CD4-positive, alpha-beta T cell treated with Interleukin-12 subunit alpha and Interleukin-12 subunit beta, for 1 hour (primary cell): Measurements from ENCODE around the gene TMEM201.
"Not testable (repeated sequence)": the region's sequence is repeated elsewhere in the genome, so short reads cannot be mapped to it uniquely, and the experiment has no call there.

ENCODE experiments used
- DNase-seq: peaks from one replicate; pipeline ENCODE4 v3.0.0-alpha.2; 2020

The TMEM201 gene

GRCh38 chr1:9588551-9589143 is at the start of gene TMEM201:
TMEM201 (plus strand) TSS chr1:9588911; CDS start chr1:9588931, 20 bp downstream.
- DNase-seq = peak; percentile 96

DNA sequence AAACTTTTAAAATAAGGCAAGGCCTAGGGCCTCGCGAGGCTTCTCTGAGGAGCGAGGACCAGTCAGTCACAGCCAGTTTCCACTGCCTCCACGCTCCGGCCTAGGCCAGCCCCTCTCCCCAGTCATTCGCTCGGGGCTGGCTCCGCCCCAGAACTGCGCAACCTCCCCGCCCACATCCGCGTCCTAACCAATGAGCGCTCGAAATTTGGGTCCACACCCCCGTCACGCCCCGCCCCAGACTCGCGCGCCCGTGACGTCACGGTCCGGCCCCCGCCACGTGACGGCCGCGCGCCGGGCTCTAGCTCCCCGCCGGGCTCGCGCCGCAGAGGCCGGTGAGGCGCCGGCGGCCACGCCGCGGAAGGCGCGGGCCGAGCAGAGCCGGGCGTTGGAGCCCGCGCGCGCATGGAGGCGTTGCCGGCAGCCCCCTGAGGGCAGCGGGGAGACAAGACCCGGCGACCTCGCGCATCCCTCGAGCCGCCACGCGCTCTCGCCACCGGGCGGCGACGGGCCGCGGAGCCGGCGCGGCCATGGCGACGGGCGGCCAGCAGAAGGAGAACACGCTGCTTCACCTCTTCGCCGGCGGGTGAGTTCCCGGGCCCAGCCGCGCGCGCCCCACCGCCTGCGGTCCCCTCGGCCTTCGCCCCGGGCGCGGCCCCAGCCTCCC is 49.4 kb upstream of the TMEM201 start, which contains the start of gene SLC25A33:
Gene SLC25A33, plus strand, starts transcription at position 301 of the 664 bp plus-strand sequence. Its CDS starts 227 bp downstream, at position 528.
- DNase-seq = peak; percentile 97

- DNase-seq = peak; percentile 63
These were observed 48.7 kb upstream of the TMEM201 start for GRCh38 chr1:9539829-9540550.

GRCh38 chr1:9542430-9542829 is 46.3 kb upstream of the TMEM201 start:
- no peak for DNase-seq

- no peak for DNase-seq
These were observed 43.8 kb upstream of the TMEM201 start for GRCh38 chr1:9544926-9545325.

DNA sequence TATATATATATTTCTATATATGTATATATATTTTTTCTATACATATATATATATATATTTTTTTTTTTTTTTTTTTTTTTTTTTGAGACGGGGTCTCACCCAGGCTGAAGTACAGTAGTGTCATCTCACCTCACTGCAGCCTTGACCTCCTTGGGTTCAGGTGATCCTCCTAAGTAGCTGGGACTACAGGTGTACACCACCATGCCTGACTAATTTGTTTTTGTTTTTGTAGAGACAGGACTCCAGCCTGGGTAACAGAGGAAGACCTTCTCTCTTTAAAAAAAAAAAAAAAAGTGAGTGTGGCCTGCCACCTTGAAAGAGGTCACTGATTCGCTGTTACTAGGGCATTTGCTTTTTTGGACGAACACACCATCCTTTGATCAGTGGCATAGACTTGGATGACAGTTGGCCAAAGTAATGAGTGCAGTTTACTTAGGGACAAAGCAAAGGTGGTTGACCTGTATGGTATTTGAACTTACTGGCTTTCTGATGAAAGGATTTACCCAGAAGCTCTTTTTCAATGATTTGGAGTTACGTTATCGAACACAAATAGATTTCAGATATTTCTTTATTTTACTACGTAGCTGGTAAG is 38.7 kb upstream of the TMEM201 start:
- DNase-seq = no peak

DNA sequence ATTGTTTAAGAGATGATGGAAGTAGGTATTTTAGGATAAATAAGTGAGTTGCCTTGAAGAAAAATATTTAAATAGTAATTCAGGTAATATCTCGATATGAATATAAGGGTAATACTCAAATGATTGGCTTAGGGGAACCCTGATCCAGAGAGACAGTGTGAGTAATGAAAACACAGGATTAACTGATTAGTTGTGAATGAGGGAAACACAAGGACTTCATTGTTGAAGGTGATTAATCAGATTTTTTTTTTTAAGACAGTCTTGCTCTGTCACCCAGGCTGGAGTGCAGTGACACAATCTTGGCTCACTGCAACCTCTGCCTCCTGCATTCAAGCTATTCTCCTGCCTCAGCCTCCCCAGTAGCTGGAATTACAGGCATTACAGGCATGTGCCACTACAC is 36.7 kb upstream of the TMEM201 start:
- no peak for DNase-seq

- no peak for DNase-seq
These were observed 35.0 kb upstream of the TMEM201 start for GRCh38 chr1:9553736-9554144.

- no peak for DNase-seq
These were observed 32.8 kb upstream of the TMEM201 start for GRCh38 chr1:9555942-9556341.

GRCh38 chr1:9557624-9558023 is 31.1 kb upstream of the TMEM201 start:
- DNase-seq = no peak

- no peak for DNase-seq
These were observed 30.3 kb upstream of the TMEM201 start for GRCh38 chr1:9558271-9558945.

- no peak for DNase-seq
These were observed 29.7 kb upstream of the TMEM201 start for GRCh38 chr1:9558946-9559545.

DNA sequence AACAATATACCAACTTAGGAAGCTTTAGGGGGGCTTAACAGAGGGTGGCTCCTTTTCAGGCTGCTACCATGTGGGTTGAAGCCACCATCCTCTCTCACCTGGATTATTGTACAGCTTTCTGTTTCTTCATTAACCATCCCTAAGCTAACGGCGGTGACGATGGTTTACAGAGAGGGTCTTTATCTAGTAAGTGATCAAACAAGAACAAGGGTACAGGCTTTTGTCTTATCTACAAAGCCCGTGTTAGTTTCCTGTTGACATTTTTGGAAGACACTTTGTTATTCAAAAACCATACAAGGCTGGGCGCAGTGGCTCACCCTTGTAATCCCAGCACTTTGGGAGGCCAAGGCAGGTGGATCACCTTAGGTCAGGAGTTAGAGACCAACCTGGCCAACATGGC is 29.0 kb upstream of the TMEM201 start:
- peak; percentile 33 for DNase-seq

DNA sequence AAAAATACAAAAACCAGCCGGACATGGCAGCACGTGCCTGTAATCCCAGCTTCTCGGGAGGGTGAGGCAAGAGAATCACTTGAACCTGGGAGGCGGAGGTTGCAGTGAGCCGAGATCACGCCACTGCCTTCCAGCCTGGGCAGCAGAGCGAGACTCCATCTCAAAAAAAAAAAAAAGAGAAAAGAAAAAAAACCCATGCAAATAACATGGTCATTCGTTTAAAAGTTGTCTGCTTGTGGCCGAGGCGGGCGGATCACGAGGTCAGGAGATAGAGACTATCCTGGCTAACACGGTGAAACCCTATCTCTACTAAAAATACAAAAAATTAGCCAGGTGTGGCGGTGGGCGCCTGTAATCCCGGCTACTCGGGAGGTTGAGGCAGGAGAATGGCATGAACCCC is 28.6 kb upstream of the TMEM201 start:
- DNase-seq = not testable (repeated sequence)

GRCh38 chr1:9561429-9561828 is 27.3 kb upstream of the TMEM201 start:
- DNase-seq = peak; percentile 24

- DNase-seq = no peak
These were observed 19.4 kb upstream of the TMEM201 start for GRCh38 chr1:9569267-9569666.

GRCh38 chr1:9570886-9571529 is 17.7 kb upstream of the TMEM201 start:
- DNase-seq = not testable (repeated sequence)

GRCh38 chr1:9573723-9574122 is 15.0 kb upstream of the TMEM201 start:
- peak; percentile 24 for DNase-seq

DNA sequence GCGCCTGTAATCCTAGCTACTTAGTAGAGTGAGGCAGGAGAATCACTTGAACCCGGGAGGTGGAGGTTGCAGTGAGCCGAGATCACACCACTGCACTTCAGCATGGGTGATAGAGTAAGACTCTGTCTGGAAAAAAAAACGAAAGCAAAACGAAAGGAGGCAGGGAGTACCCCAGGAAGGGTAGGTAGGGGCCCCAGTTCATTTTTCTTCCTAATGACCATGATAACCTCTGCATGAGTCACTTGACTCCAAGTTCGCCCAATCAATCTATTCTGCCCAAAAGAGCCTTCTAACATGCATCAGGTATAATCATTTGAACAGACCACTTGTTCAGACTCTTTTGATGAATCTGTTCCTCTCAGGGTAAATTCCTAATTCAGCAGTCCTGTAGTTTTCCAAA is 13.2 kb upstream of the TMEM201 start:
- DNase-seq = no peak

GRCh38 chr1:9576903-9577302 is 11.8 kb upstream of the TMEM201 start:
- DNase-seq = no peak

- DNase-seq = no peak
These were observed 11.3 kb upstream of the TMEM201 start for GRCh38 chr1:9577423-9577822.

DNA sequence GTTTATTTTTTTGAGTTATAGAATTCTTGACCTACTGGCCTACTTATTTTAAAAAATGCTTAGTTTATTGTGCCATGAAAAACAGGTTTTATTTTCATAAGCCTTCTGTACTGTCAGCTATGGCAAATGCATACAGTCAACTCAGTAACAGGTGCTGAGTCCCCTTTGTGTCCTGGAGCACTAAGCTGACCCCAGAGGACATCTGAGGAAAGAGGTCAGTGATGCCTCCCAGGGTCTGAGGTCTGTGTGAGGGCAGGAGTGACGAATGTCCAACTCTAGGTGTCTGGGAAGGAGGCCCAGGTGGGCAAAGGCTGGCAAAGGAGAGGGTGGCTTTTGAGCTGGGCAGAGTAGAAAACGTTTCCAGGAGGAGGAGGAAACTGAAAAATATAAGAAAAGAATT is 7.8 kb upstream of the TMEM201 start:
- DNase-seq = no peak
